HepG2 (cell line): ENCODE results near the gene IKZF4. TPM values are rescaled to one million over a fixed set of nuclear protein-coding genes. Genes with fewer than 3 reads are reported as not detected.

Experiments
- AKAP8 ChIP-seq: sonication (generic); formaldehyde crosslinking; IDR thresholded peaks from 2 replicates; pipeline ENCODE4 v1.5.1; 2020; ENCODE audit warnings: mild to moderate bottlenecking, missing genetic modification reagents
- ATRX ChIP-seq: sonication (generic); formaldehyde crosslinking; IDR thresholded peaks from 2 replicates; pipeline ENCODE4 v1.4.0; 2020; ENCODE audit warnings: missing genetic modification reagents, borderline replicate concordance
- BHLHE40 ChIP-seq: IDR thresholded peaks from 2 replicates; pipeline ENCODE4 v1.6.1; 2011; ENCODE audit warnings: low read length, improper control_type of control experiment
- CCDC6 ChIP-seq: sonication (generic); formaldehyde crosslinking; IDR thresholded peaks from 2 replicates; pipeline ENCODE4 v1.8.1; 2022; ENCODE audit warnings: mild to moderate bottlenecking, missing genetic modification reagents, moderate library complexity
- CEBPG ChIP-seq: IDR thresholded peaks from 2 replicates; pipeline ENCODE4 v1.6.1; 2016
- EZH2 ChIP-seq: conservative IDR thresholded peaks from 2 replicates; pipeline ENCODE4 v1.6.1; 2012; ENCODE audit warnings: mild to moderate bottlenecking, low read depth, low read length, moderate library complexity
- FOSL2 ChIP-seq: sonication (generic); formaldehyde crosslinking; IDR thresholded peaks from 2 replicates; pipeline ENCODE4 v1.4.0; 2020; ENCODE audit warnings: missing genetic modification reagents
- GLI4 ChIP-seq: sonication (generic); formaldehyde crosslinking; IDR thresholded peaks from 2 replicates; pipeline ENCODE4 v1.5.1; 2020; ENCODE audit warnings: missing genetic modification reagents, mild to moderate bottlenecking, moderate library complexity, borderline replicate concordance
- KAT8 ChIP-seq: IDR thresholded peaks from 2 replicates; pipeline ENCODE4 v1.6.1; 2016; ENCODE audit warnings: missing genetic modification reagents, missing compliant biosample characterization
- KDM5A ChIP-seq: fragments of 200-600 bp; sonication (generic); IDR thresholded peaks from 2 replicates; pipeline ENCODE4 v1.7.0; 2018; ENCODE audit warnings: antibody characterized with exemption, mild to moderate bottlenecking, low read length, borderline replicate concordance
- LCORL ChIP-seq, 2 experiments: fragments of 450-650 bp in 1 of 2; sonication (generic) in 1 of 2; formaldehyde crosslinking in 1 of 2; IDR thresholded peaks; 2 replicates each; pipeline versions ENCODE4 v1.5.0 to v1.6.1; 2017 to 2020; ENCODE audit warnings: antibody characterized with exemption in 1 of 2, missing genetic modification reagents in 1 of 2
- MAFG ChIP-seq: sonication (generic); formaldehyde crosslinking; IDR thresholded peaks from 2 replicates; pipeline ENCODE4 v1.5.1; 2020; ENCODE audit warnings: mild to moderate bottlenecking, missing genetic modification reagents
- PRMT3 ChIP-seq: sonication (generic); formaldehyde crosslinking; IDR thresholded peaks from 2 replicates; pipeline ENCODE4 v1.8.1; 2022; ENCODE audit warnings: low read depth, mild to moderate bottlenecking, moderate library complexity, missing genetic modification reagents, borderline replicate concordance
- SOX5 ChIP-seq: IDR thresholded peaks from 2 replicates; pipeline ENCODE4 v1.6.1; 2016; ENCODE audit warnings: borderline replicate concordance
- TAF15 ChIP-seq: fragments of 200-400 bp; formaldehyde crosslinking; IDR thresholded peaks from one replicate; pipeline ENCODE4 v1.6.1; 2018; ENCODE audit warnings: mild to moderate bottlenecking, low read depth, low read length; ENCODE audit not compliant: poor library complexity, severe bottlenecking
- ZFYVE20 ChIP-seq: sonication (generic); formaldehyde crosslinking; IDR thresholded peaks from 2 replicates; pipeline ENCODE4 v1.8.0; 2023; ENCODE audit warnings: low read depth, mild to moderate bottlenecking, moderate library complexity, missing genetic modification reagents, borderline replicate concordance
- ZNF207 ChIP-seq: fragments of 450-650 bp; IDR thresholded peaks from 2 replicates; pipeline ENCODE4 v1.6.1; 2016; ENCODE audit warnings: antibody characterized with exemption, borderline replicate concordance
- ZNF264 ChIP-seq: sonication (generic); formaldehyde crosslinking; IDR thresholded peaks from 2 replicates; pipeline ENCODE4 v1.4.0; 2020; ENCODE audit warnings: missing genetic modification reagents
- ZNF383 ChIP-seq: sonication (generic); formaldehyde crosslinking; IDR thresholded peaks from 2 replicates; pipeline ENCODE4 v1.4.0; 2020; ENCODE audit warnings: missing genetic modification reagents, mild to moderate bottlenecking, borderline replicate concordance
- ZNF672 ChIP-seq: sonication (generic); formaldehyde crosslinking; IDR thresholded peaks from 2 replicates; pipeline ENCODE4 v1.8.1; 2022; ENCODE audit warnings: missing genetic modification reagents
- polyA plus RNA-seq, 8 experiments: library from polyadenylated mRNA; depleted of rRNA in 3 of 8; stranded (reverse) in 7 of 8; unstranded in 1 of 8; fragments of >200 nt; fragmentation: Illumina TruSeq in 4 of 8; extraction: Trizol in 4 of 8; gene quantifications; 2 replicates each; pipeline versions ENCODE4 v1.2.1 to v1.2.3, GENCODE V29; 2011 to 2016; ENCODE audit warnings: low read depth in 4 of 8, missing spikeins in 1 of 8, mixed read lengths in 1 of 8; ENCODE audit not compliant: insufficient read depth in 1 of 8
- total RNA-seq, 5 experiments: library from RNA; depleted of rRNA; stranded (reverse); fragments of >200 nt; fragmentation: Illumina TruSeq; extraction: Trizol; gene quantifications; 2 replicates each; pipeline ENCODE4 v1.2.3, GENCODE V29; 2016; ENCODE audit warnings: low read depth in 1 of 5
- TF ChIP-seq, protein P1 (sequence below): sonication (generic); formaldehyde crosslinking; IDR thresholded peaks from 2 replicates; pipeline ENCODE4 v1.5.1; 2020; ENCODE audit warnings: mild to moderate bottlenecking, missing genetic modification reagents, moderate library complexity
- TF ChIP-seq, protein P2 (sequence below): sonication (generic); formaldehyde crosslinking; IDR thresholded peaks from 2 replicates; pipeline ENCODE4 v1.4.0; 2020; ENCODE audit warnings: missing genetic modification reagents, low read depth, mild to moderate bottlenecking, borderline replicate concordance
- TF ChIP-seq, protein P3 (sequence below): sonication (generic); formaldehyde crosslinking; IDR thresholded peaks from 2 replicates; pipeline ENCODE4 v1.8.0; 2022; ENCODE audit warnings: missing genetic modification reagents, mild to moderate bottlenecking, moderate library complexity, borderline replicate concordance
- TF ChIP-seq, protein P4 (sequence below): sonication (generic); formaldehyde crosslinking; IDR thresholded peaks from 2 replicates; pipeline ENCODE4 v1.4.0; 2020; ENCODE audit warnings: missing genetic modification reagents, borderline replicate concordance

Gene IKZF4
- total and polyA plus RNA-seq, 2 of the 13 experiments (the other 11 are each of a cell fraction or from before 2014, with no cell fraction given): 0.58 to 2.2 TPM

DNA sequence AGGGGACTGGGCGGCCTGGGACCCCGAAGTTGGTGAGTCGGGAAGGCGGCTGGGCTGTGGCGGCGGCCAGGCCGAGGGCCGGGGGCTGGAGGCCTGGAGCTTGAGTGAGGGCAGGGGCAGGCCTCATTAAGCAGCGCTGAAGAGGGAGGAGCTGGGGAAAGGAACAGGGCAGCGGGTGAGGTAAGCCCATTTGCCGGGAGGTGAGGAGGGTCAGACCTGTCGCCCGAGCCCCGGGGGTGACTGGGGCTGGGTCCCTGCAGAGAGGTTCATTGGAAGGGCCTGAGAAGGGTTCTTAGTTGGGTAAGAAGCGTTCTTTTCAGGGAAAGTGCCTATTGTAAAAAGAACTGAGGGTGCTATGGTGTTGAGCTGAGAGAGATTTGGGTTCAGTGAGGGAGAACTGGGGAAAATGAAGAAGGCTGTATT, 46.5 kb upstream of the IKZF4 start (continued):
- TF ChIP-seq, protein P1, sequence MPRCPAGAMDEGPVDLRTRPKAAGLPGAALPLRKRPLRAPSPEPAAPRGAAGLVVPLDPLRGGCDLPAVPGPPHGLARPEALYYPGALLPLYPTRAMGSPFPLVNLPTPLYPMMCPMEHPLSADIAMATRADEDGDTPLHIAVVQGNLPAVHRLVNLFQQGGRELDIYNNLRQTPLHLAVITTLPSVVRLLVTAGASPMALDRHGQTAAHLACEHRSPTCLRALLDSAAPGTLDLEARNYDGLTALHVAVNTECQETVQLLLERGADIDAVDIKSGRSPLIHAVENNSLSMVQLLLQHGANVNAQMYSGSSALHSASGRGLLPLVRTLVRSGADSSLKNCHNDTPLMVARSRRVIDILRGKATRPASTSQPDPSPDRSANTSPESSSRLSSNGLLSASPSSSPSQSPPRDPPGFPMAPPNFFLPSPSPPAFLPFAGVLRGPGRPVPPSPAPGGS: no peak
- TF ChIP-seq CCDC6 (CRISPR knock-in tag): no peak
- TF ChIP-seq AKAP8 (CRISPR knock-in tag): no peak
- TF ChIP-seq SOX5 (CRISPR knock-in tag): no peak
- no peak for TF ChIP-seq ATRX
- no peak for TF ChIP-seq LCORL (IDR thresholded peaks at IDR 0.05)
- no peak for TF ChIP-seq LCORL (CRISPR knock-in tag; IDR thresholded peaks at IDR 0.05)
- TF ChIP-seq, protein P2, sequence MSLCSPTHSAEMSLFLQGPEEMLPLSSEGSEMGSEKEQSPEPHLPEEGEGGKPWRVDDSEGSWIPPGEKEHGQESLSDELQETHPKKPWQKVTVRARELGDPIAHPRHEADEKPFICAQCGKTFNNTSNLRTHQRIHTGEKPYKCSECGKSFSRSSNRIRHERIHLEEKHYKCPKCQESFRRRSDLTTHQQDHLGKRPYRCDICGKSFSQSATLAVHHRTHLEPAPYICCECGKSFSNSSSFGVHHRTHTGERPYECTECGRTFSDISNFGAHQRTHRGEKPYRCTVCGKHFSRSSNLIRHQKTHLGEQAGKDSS (CRISPR knock-in tag): no peak
- no peak for TF ChIP-seq ZNF672 (CRISPR knock-in tag)
- TF ChIP-seq MAFG (CRISPR knock-in tag): no peak
- TF ChIP-seq ZNF383: no peak
- no peak for TF ChIP-seq CEBPG (CRISPR knock-in tag)
- no peak for TF ChIP-seq EZH2
- TF ChIP-seq GLI4: peak; percentile 7; the same call in 1 of the 2 replicates
- TF ChIP-seq ZNF207: no peak
- TF ChIP-seq TAF15: no peak
- no peak for TF ChIP-seq PRMT3 (CRISPR knock-in tag)
- no peak for TF ChIP-seq BHLHE40
- no peak for TF ChIP-seq FOSL2 (CRISPR knock-in tag)
- no peak for TF ChIP-seq ZFYVE20 (CRISPR knock-in tag)
- no peak for TF ChIP-seq KAT8 (CRISPR knock-in tag)
- no peak; the same call in 1 of the 2 replicates for TF ChIP-seq KDM5A
- TF ChIP-seq, protein P3, sequence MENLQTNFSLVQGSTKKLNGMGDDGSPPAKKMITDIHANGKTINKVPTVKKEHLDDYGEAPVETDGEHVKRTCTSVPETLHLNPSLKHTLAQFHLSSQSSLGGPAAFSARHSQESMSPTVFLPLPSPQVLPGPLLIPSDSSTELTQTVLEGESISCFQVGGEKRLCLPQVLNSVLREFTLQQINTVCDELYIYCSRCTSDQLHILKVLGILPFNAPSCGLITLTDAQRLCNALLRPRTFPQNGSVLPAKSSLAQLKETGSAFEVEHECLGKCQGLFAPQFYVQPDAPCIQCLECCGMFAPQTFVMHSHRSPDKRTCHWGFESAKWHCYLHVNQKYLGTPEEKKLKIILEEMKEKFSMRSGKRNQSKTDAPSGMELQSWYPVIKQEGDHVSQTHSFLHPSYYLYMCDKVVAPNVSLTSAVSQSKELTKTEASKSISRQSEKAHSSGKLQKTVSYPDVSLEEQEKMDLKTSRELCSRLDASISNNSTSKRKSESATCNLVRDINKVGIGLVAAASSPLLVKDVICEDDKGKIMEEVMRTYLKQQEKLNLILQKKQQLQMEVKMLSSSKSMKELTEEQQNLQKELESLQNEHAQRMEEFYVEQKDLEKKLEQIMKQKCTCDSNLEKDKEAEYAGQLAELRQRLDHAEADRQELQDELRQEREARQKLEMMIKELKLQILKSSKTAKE (CRISPR knock-in tag): no peak
- no peak for TF ChIP-seq ZNF264 (CRISPR knock-in tag)
- TF ChIP-seq, protein P4, sequence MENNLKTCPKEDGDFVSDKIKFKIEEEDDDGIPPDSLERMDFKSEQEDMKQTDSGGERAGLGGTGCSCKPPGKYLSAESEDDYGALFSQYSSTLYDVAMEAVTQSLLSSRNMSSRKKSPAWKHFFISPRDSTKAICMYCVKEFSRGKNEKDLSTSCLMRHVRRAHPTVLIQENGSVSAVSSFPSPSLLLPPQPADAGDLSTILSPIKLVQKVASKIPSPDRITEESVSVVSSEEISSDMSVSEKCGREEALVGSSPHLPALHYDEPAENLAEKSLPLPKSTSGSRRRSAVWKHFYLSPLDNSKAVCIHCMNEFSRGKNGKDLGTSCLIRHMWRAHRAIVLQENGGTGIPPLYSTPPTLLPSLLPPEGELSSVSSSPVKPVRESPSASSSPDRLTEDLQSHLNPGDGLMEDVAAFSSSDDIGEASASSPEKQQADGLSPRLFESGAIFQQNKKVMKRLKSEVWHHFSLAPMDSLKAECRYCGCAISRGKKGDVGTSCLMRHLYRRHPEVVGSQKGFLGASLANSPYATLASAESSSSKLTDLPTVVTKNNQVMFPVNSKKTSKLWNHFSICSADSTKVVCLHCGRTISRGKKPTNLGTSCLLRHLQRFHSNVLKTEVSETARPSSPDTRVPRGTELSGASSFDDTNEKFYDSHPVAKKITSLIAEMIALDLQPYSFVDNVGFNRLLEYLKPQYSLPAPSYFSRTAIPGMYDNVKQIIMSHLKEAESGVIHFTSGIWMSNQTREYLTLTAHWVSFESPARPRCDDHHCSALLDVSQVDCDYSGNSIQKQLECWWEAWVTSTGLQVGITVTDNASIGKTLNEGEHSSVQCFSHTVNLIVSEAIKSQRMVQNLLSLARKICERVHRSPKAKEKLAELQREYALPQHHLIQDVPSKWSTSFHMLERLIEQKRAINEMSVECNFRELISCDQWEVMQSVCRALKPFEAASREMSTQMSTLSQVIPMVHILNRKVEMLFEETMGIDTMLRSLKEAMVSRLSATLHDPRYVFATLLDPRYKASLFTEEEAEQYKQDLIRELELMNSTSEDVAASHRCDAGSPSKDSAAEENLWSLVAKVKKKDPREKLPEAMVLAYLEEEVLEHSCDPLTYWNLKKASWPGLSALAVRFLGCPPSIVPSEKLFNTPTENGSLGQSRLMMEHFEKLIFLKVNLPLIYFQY (CRISPR knock-in tag): no peak
